Tibial nerve (tissue), 4 donors: ENCODE measurements around the gene PAFAH1B2.

Source experiments
- EP300 ChIP-seq, 2 donors: sonication (generic); formaldehyde crosslinking; IDR thresholded peaks; one replicate each; pipeline ENCODE4 v1.6.1; 2017; ENCODE audit warnings: antibody characterized with exemption in 2 of 2, mild to moderate bottlenecking in 1 of 2
- POLR2A ChIP-seq, 2 donors: fragments of 450-650 bp; IDR thresholded peaks; one replicate each; pipeline ENCODE4 v1.6.1; 2017; ENCODE audit warnings: antibody characterized with exemption in 2 of 2, mild to moderate bottlenecking in 2 of 2, moderate library complexity in 2 of 2
- TF ChIP-seq, protein P1 (sequence below), 5 experiments: fragments of 200-600 bp in 3 of 5; fragments of 450-650 bp in 2 of 5; sonication (generic) in 3 of 5; IDR thresholded peaks; one replicate each; pipeline ENCODE4 v1.5.1; 2016 to 2019; ENCODE audit warnings: antibody characterized with exemption in 5 of 5, mild to moderate bottlenecking in 3 of 5, moderate library complexity in 2 of 5

DNA sequence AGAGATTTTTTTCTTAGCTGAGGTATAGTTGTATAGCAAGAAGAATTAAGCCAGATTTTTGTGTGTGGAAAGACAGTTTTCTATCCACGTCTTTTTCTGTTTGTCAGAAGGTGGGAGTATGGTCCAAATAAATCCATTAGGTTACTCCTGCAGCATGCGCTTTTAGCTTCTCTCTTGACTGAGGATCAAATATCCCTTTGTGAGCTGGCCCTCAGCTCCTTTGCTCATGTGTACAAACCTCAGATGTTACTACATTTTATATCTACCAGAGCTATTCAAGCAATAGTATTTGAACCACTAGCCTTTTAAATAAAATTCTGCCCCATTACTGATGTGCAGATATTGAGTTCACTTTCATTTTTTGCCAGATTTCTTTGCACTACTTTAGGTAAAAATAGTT lies 25.6 kb downstream of the PAFAH1B2 start:
- TF ChIP-seq, protein P1, sequence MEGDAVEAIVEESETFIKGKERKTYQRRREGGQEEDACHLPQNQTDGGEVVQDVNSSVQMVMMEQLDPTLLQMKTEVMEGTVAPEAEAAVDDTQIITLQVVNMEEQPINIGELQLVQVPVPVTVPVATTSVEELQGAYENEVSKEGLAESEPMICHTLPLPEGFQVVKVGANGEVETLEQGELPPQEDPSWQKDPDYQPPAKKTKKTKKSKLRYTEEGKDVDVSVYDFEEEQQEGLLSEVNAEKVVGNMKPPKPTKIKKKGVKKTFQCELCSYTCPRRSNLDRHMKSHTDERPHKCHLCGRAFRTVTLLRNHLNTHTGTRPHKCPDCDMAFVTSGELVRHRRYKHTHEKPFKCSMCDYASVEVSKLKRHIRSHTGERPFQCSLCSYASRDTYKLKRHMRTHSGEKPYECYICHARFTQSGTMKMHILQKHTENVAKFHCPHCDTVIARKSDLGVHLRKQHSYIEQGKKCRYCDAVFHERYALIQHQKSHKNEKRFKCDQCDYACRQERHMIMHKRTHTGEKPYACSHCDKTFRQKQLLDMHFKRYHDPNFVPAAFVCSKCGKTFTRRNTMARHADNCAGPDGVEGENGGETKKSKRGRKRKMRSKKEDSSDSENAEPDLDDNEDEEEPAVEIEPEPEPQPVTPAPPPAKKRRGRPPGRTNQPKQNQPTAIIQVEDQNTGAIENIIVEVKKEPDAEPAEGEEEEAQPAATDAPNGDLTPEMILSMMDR (IDR thresholded peaks at IDR 0.05), result no peak
- TF ChIP-seq POLR2A (IDR thresholded peaks at IDR 0.05) (no peak), EP300 (IDR thresholded peaks at IDR 0.05) (no peak)
